Epithelial cell of esophagus (primary cell): ENCODE data around the gene FGFR4.

Experiments used
- DNase-seq: peaks from one replicate; pipeline ENCODE4 v3.0.0; 2010; ENCODE audit warnings: low read depth
- H3K4me3 ChIP-seq: 2 replicates; pipeline ENCODE4 v1.5.1; 2011; ENCODE audit warnings: mild to moderate bottlenecking, low read length, control low read depth
- CTCF ChIP-seq: IDR thresholded peaks from 2 replicates; pipeline ENCODE4 v1.5.1; 2011; ENCODE audit warnings: low read depth, mild to moderate bottlenecking, low read length, control low read depth, inconsistent platforms; ENCODE audit not compliant: insufficient read depth; ENCODE audit errors: missing control alignments

Gene FGFR4

GRCh38 chr5:177096162-177097015, 9.7 kb downstream of the FGFR4 start:
- no peak overlapping the region for H3K4me3 ChIP-seq
- no peak for TF ChIP-seq CTCF
- no peak for DNase-seq

GRCh38 chr5:177097016-177097985, 10.6 kb downstream of the FGFR4 start:
- TF ChIP-seq CTCF, result no peak
- DNase-seq, result no peak
- no peak overlapping the region for H3K4me3 ChIP-seq

- DNase-seq, result no peak
- no peak overlapping the region for H3K4me3 ChIP-seq
- no peak for TF ChIP-seq CTCF
Measured at GRCh38 chr5:177098120-177098469, 11.4 kb downstream of the FGFR4 start.

GRCh38 chr5:177098470-177099141, 11.9 kb downstream of the FGFR4 start:
- DNase-seq, result no peak
- H3K4me3 ChIP-seq, result no peak overlapping the region

GRCh38 chr5:177099422-177100093, 12.8 kb downstream of the FGFR4 start:
- no peak for DNase-seq
- no peak for TF ChIP-seq CTCF
- H3K4me3 ChIP-seq, result no peak overlapping the region

More at GRCh38 chr5:177098470-177099141, 11.9 kb downstream of the FGFR4 start:
- no peak for TF ChIP-seq CTCF

GRCh38 chr5:177100714-177101121, 14.0 kb downstream of the FGFR4 start:
- no peak for TF ChIP-seq CTCF
- no peak overlapping the region for H3K4me3 ChIP-seq
- DNase-seq, result no peak
